K562 (cell line): ENCODE data around the gene AMMECR1. TPM values are rescaled to one million over a fixed set of nuclear protein-coding genes. Genes with fewer than 3 reads are reported as not detected.

Source experiments
- ARNT ChIP-seq, 2 experiments: fragments of 450-650 bp; IDR thresholded peaks; 2 replicates each; pipeline ENCODE4 v1.6.1; 2016; ENCODE audit warnings: mild to moderate bottlenecking in 1 of 2
- DACH1 ChIP-seq: fragments of 450-650 bp; IDR thresholded peaks from 2 replicates; pipeline ENCODE4 v1.6.1; 2018; ENCODE audit not compliant: partially characterized antibody
- EP300 ChIP-seq: IDR thresholded peaks from 2 replicates; pipeline ENCODE4 v1.6.1; 2012; ENCODE audit warnings: low read length, improper control_type of control experiment
- HNRNPL ChIP-seq: fragments of 200-400 bp; formaldehyde crosslinking; IDR thresholded peaks from 2 replicates; pipeline ENCODE4 v1.6.1; 2017; ENCODE audit warnings: low read depth, mild to moderate bottlenecking, low read length
- KDM2B ChIP-seq: fragments of 250-450 bp; sonication (Bioruptor Pico); IDR thresholded peaks from 2 replicates; pipeline ENCODE4 v1.8.0; 2021; ENCODE audit warnings: mild to moderate bottlenecking, moderate library complexity
- PCBP1 ChIP-seq: fragments of 200-400 bp; formaldehyde crosslinking; IDR thresholded peaks from 2 replicates; pipeline ENCODE4 v1.6.1; 2018; ENCODE audit warnings: mild to moderate bottlenecking, low read depth, low read length; ENCODE audit not compliant: poor library complexity, severe bottlenecking
- PHF20 ChIP-seq: fragments of 450-650 bp; IDR thresholded peaks from 2 replicates; pipeline ENCODE4 v1.6.1; 2018; ENCODE audit not compliant: partially characterized antibody
- PTBP1 ChIP-seq: fragments of 200-400 bp; formaldehyde crosslinking; IDR thresholded peaks from 2 replicates; pipeline ENCODE4 v1.6.1; 2017; ENCODE audit warnings: low read depth, low read length
- RERE ChIP-seq: sonication (generic); formaldehyde crosslinking; IDR thresholded peaks from 2 replicates; pipeline ENCODE4 v1.8.0; 2023; ENCODE audit warnings: missing genetic modification reagents, mild to moderate bottlenecking, borderline replicate concordance
- SNRNP70 ChIP-seq: fragments of 200-400 bp; formaldehyde crosslinking; optimal IDR thresholded peaks from 2 replicates; pipeline ENCODE3; 2017; ENCODE audit warnings: low read depth, low read length
- ZNF518B ChIP-seq: fragments of 250-450 bp; sonication (Bioruptor Pico); IDR thresholded peaks from 2 replicates; pipeline ENCODE4 v1.5.0; 2021; ENCODE audit warnings: mild to moderate bottlenecking, moderate library complexity
- ZNF592 ChIP-seq: fragments of 450-650 bp; IDR thresholded peaks from 2 replicates; pipeline ENCODE4 v1.6.1; 2017; ENCODE audit warnings: antibody characterized with exemption, mild to moderate bottlenecking
- polyA plus RNA-seq, 8 experiments: library from polyadenylated mRNA; depleted of rRNA in 4 of 8; stranded (reverse) in 5 of 8; unstranded in 3 of 8; fragments of >200 nt; fragmentation: Nextera tagmentation in 2 of 8; fragmentation: Illumina TruSeq in 1 of 8; extraction: Ambion mirVana in 2 of 8; extraction: Trizol in 1 of 8; gene quantifications; 2 replicates each; pipeline versions ENCODE4 v1.2.1 to v1.2.3, GENCODE V29; 2011 to 2014; ENCODE audit warnings: inconsistent platforms in 1 of 8, missing spikeins in 1 of 8
- total RNA-seq, 7 experiments: library from RNA; depleted of rRNA in 6 of 7; stranded (reverse); fragments of >200 nt in 6 of 7; fragmentation: Illumina TruSeq in 2 of 7; extraction: Trizol in 2 of 7; gene quantifications; 2 replicates each; pipeline versions ENCODE4 v1.2.1 to v1.2.3, GENCODE V29; 2011 to 2021; ENCODE audit warnings: low replicate concordance in 1 of 7

AMMECR1 gene
- total and polyA plus RNA-seq, 9 of the 15 experiments (the other 6 are each of a cell fraction or from before 2014, with no cell fraction given): 13.9 to 36.7 (median 23.6) TPM

- TF ChIP-seq PHF20: no peak
- peak; percentile 83 for TF ChIP-seq ZNF592
- TF ChIP-seq KDM2B (CRISPR knock-in tag): no peak
- no peak for TF ChIP-seq PTBP1
- TF ChIP-seq RERE: no peak
- TF ChIP-seq HNRNPL: no peak
- TF ChIP-seq SNRNP70: no peak
- peak; percentile 93 for TF ChIP-seq EP300
- peak; percentile 19 to 71; a peak in 1 of 4 replicates for TF ChIP-seq ARNT (IDR thresholded peaks at IDR 0.05)
- TF ChIP-seq ZNF518B (CRISPR knock-in tag): no peak
- TF ChIP-seq DACH1: no peak
- no peak for TF ChIP-seq PCBP1
Measured at GRCh38 chrX:110178179-110178865, 139.6 kb downstream of the AMMECR1 start (continued).
